IMR-90 (cell line): Measurements from ENCODE around the gene GRID1. TPM values are rescaled to one million over a fixed set of nuclear protein-coding genes. Genes with fewer than 3 reads are reported as not detected.

Source experiments
- ATAC-seq: fragments of 200-7000 bp; cut with Tn5 transposase; 2 replicates; pipeline ENCODE4 v1.9.1; 2020; ENCODE audit warnings: low read depth, mild to moderate bottlenecking, moderate library complexity
- BruUV-seq: library from RNA; stranded (reverse); fragments of 400-500 nt; replicated peaks from 2 replicates; lab custom pipeline; 2021; lab: Mats Ljungman, UMichigan
- CTCF ChIA-PET: fragments of 300-600 bp; formaldehyde crosslinking; extraction: SDS; loops from one replicate; lab custom pipeline; 2021; ENCODE audit warnings: antibody characterized with exemption; lab: Yijun Ruan, JAX
- POLR2A ChIA-PET: fragments of 300-600 bp; sonication (Branson Sonifier 250); formaldehyde crosslinking; loops from one replicate; lab custom pipeline; 2022; ENCODE audit warnings: antibody characterized with exemption; ENCODE audit not compliant: unreplicated experiment; lab: Charles Lee
- DNase-seq: peaks from one replicate; pipeline ENCODE4 v3.0.0; 2013
- H2AFZ ChIP-seq: replicated peaks from 2 replicates; pipeline ENCODE3; 2013; ENCODE audit warnings: low read length, mild to moderate bottlenecking; ENCODE audit not compliant: poor library complexity
- H2AK5ac ChIP-seq: 2 replicates; pipeline ENCODE4 v1.6.1; 2013; ENCODE audit warnings: low read depth, low read length, inconsistent platforms
- H2AK9ac ChIP-seq: replicated peaks from 2 replicates; pipeline ENCODE3; 2013; ENCODE audit warnings: mild to moderate bottlenecking, low read depth, low read length, moderate library complexity; ENCODE audit not compliant: poor library complexity
- H2BK120ac ChIP-seq: 2 replicates; pipeline ENCODE4 v1.6.1; 2013; ENCODE audit warnings: low read depth, low read length, inconsistent platforms
- H2BK15ac ChIP-seq: 3 replicates; pipeline ENCODE4 v1.6.1; 2013; ENCODE audit warnings: low read depth, low read length, inconsistent platforms
- H2BK20ac ChIP-seq: 2 replicates; pipeline ENCODE4 v1.6.1; 2013; ENCODE audit warnings: low read depth, mild to moderate bottlenecking, inconsistent platforms, low read length, moderate library complexity
- H2BK5ac ChIP-seq: 2 replicates; pipeline ENCODE4 v1.6.1; 2013; ENCODE audit warnings: mild to moderate bottlenecking, low read depth, low read length, inconsistent platforms; ENCODE audit not compliant: poor library complexity, severe bottlenecking
- H3K14ac ChIP-seq: replicated peaks from 2 replicates; pipeline ENCODE4 v1.6.1; 2013; ENCODE audit warnings: low read depth, low read length, inconsistent platforms
- H3K18ac ChIP-seq: 2 replicates; pipeline ENCODE4 v1.6.1; 2013; ENCODE audit warnings: low read depth, low read length, control low read depth
- H3K23ac ChIP-seq: 2 replicates; pipeline ENCODE4 v1.6.1; 2013; ENCODE audit warnings: low read depth, low read length, inconsistent platforms
- H3K27ac ChIP-seq: 2 replicates; pipeline ENCODE4 v1.5.1; 2013; ENCODE audit warnings: mild to moderate bottlenecking, control low read depth, low read length; ENCODE audit not compliant: insufficient read depth
- H3K27me3 ChIP-seq: 2 replicates; pipeline ENCODE4 v1.6.1; 2013; ENCODE audit warnings: low read length; ENCODE audit not compliant: control insufficient read depth, insufficient read depth
- H3K36me3 ChIP-seq: 2 replicates; pipeline ENCODE4 v1.6.1; 2013; ENCODE audit warnings: low read length, mixed read lengths; ENCODE audit not compliant: control insufficient read depth, insufficient read depth
- H3K4ac ChIP-seq: 2 replicates; pipeline ENCODE4 v1.6.1; 2013; ENCODE audit warnings: low read depth, low read length, inconsistent platforms
- H3K4me1 ChIP-seq: 2 replicates; pipeline ENCODE4 v1.6.1; 2013; ENCODE audit warnings: low read length, mixed read lengths; ENCODE audit not compliant: control insufficient read depth, insufficient read depth
- H3K4me2 ChIP-seq: 2 replicates; pipeline ENCODE4 v1.6.1; 2013; ENCODE audit warnings: low read depth, mild to moderate bottlenecking, control low read depth, low read length, moderate library complexity
- H3K4me3 ChIP-seq: 2 replicates; pipeline ENCODE4 v1.5.1; 2013; ENCODE audit warnings: low read depth, mild to moderate bottlenecking, control low read depth, low read length, moderate library complexity; ENCODE audit not compliant: insufficient read depth
- H3K56ac ChIP-seq: 2 replicates; pipeline ENCODE4 v1.6.1; 2013; ENCODE audit warnings: low read length, inconsistent platforms; ENCODE audit not compliant: insufficient read depth; ENCODE audit errors: extremely low read depth
- H3K79me1 ChIP-seq, 2 experiments: 2 replicates each; pipeline ENCODE4 v1.6.1; 2013; ENCODE audit warnings: low read length in 2 of 2, inconsistent platforms in 1 of 2, low read depth in 1 of 2
- H3K9ac ChIP-seq: 2 replicates; pipeline ENCODE4 v1.6.1; 2013; ENCODE audit warnings: low read depth, low read length, control low read depth
- H3K9me1 ChIP-seq: 2 replicates; pipeline ENCODE4 v1.6.1; 2013; ENCODE audit warnings: low read length, inconsistent platforms; ENCODE audit not compliant: insufficient read depth
- H3K9me3 ChIP-seq: 2 replicates; pipeline ENCODE4 v1.6.1; 2013; ENCODE audit warnings: low read length; ENCODE audit not compliant: control insufficient read depth, insufficient read depth
- H4K20me1 ChIP-seq: 2 replicates; pipeline ENCODE4 v1.6.1; 2013; ENCODE audit warnings: low read length, inconsistent platforms; ENCODE audit not compliant: insufficient read depth
- H4K5ac ChIP-seq: 2 replicates; pipeline ENCODE4 v1.6.1; 2013; ENCODE audit warnings: mild to moderate bottlenecking, low read depth, low read length, control low read depth
- H4K8ac ChIP-seq, 2 experiments: 2 replicates each; pipeline ENCODE4 v1.6.1; 2013; ENCODE audit warnings: low read depth in 2 of 2, low read length in 2 of 2, control low read depth in 1 of 2, inconsistent platforms in 1 of 2
- H4K91ac ChIP-seq: 2 replicates; pipeline ENCODE4 v1.6.1; 2013; ENCODE audit warnings: low read depth, low read length, inconsistent platforms; ENCODE audit not compliant: insufficient read depth
- BHLHE40 ChIP-seq: fragments of 150-350 bp; IDR thresholded peaks from 2 replicates; pipeline ENCODE4 v1.6.1; 2016; ENCODE audit warnings: mild to moderate bottlenecking, low read depth, low read length
- CEBPB ChIP-seq: IDR thresholded peaks from 2 replicates; pipeline ENCODE4 v1.6.1; 2012; ENCODE audit warnings: low read depth, low read length, improper control_type of control experiment
- CHD1 ChIP-seq: IDR thresholded peaks from 2 replicates; pipeline ENCODE4 v1.6.1; 2012; ENCODE audit warnings: low read depth, low read length, improper control_type of control experiment
- ELK1 ChIP-seq: fragments of 150-350 bp; IDR thresholded peaks from 2 replicates; pipeline ENCODE4 v1.6.1; 2016; ENCODE audit warnings: low read depth, mild to moderate bottlenecking, low read length, moderate library complexity, borderline replicate concordance
- MAFK ChIP-seq: IDR thresholded peaks from 2 replicates; pipeline ENCODE4 v1.6.1; 2012; ENCODE audit warnings: low read depth, low read length, improper control_type of control experiment
- MAZ ChIP-seq: IDR thresholded peaks from 2 replicates; pipeline ENCODE4 v1.6.1; 2012; ENCODE audit warnings: low read depth, mild to moderate bottlenecking, low read length, improper control_type of control experiment, moderate library complexity, borderline replicate concordance
- MXI1 ChIP-seq: IDR thresholded peaks from 2 replicates; pipeline ENCODE4 v1.6.1; 2012; ENCODE audit warnings: low read depth, mild to moderate bottlenecking, low read length, moderate library complexity, borderline replicate concordance
- NFE2L2 ChIP-seq: fragments of 150-350 bp; IDR thresholded peaks from 2 replicates; pipeline ENCODE4 v1.6.1; 2016; ENCODE audit warnings: low read depth, mild to moderate bottlenecking, low read length
- POLR2A ChIP-seq: IDR thresholded peaks from 2 replicates; pipeline ENCODE4 v1.6.1; 2012; ENCODE audit warnings: mild to moderate bottlenecking, low read depth, low read length
- RAD21 ChIP-seq: IDR thresholded peaks from 2 replicates; pipeline ENCODE4 v1.6.1; 2012; ENCODE audit warnings: low read length, improper control_type of control experiment
- RCOR1 ChIP-seq: IDR thresholded peaks from 2 replicates; pipeline ENCODE4 v1.6.1; 2012; ENCODE audit warnings: mild to moderate bottlenecking, low read length, improper control_type of control experiment; ENCODE audit not compliant: insufficient replicate concordance
- SMC3 ChIP-seq: fragments of 150-350 bp; IDR thresholded peaks from 2 replicates; pipeline ENCODE4 v1.6.1; 2016; ENCODE audit warnings: low read depth, mild to moderate bottlenecking, antibody characterized with exemption, low read length, moderate library complexity
- WGBS, 2 experiments: methylation state at CpG; one replicate each; pipeline versions ENCODE4 v1.1.5 to v1.1.7; 2013; ENCODE audit warnings: missing lambda C conversion rate in 2 of 2; ENCODE audit not compliant: insufficient read length in 1 of 2; ENCODE audit errors: extremely low coverage in 2 of 2; 5-methylcytosine and 5-hydroxymethylcytosine counted together
- dilution Hi-C: fragments of 300-500 bp; cut with HindIII; formaldehyde crosslinking; loops from one replicate; pipeline ENCODE4 v1.14.3; 2018; ENCODE audit warnings: low sequenced_read_pairs; ENCODE audit not compliant: unreplicated experiment
- in situ Hi-C: fragments of 300-500 bp; cut with MboI; formaldehyde crosslinking; loops from 3 replicates; pipeline ENCODE4 v1.14.3; 2019; ENCODE audit warnings: low sequenced_read_pairs, inconsistent platforms, mixed read lengths
- intact Hi-C: fragments of 100-400 bp; cut with micrococcal nuclease; formaldehyde crosslinking; loops from 2 replicates; pipeline ENCODE4 v1.10.0; 2022
- polyA plus RNA-seq, 3 experiments: library from polyadenylated mRNA; depleted of rRNA; stranded (reverse); fragments of >200 nt; gene quantifications; 2 replicates each; pipeline ENCODE4 v1.2.3, GENCODE V29; 2012; ENCODE audit warnings: low replicate concordance in 1 of 3
- total RNA-seq: library from RNA; depleted of rRNA; stranded (reverse); fragments of >200 nt; gene quantifications from 2 replicates; pipeline ENCODE4 v1.2.3, GENCODE V29; 2012
- TF ChIP-seq, protein P1 (sequence below): fragments of 150-350 bp; IDR thresholded peaks from 2 replicates; pipeline ENCODE4 v1.6.1; 2017; ENCODE audit warnings: mild to moderate bottlenecking, antibody characterized with exemption, low read length, low read depth

Gene GRID1
- total and polyA plus RNA-seq, 2 of the 4 experiments (the other 2 are of a cell fraction) = not detected

DNA sequence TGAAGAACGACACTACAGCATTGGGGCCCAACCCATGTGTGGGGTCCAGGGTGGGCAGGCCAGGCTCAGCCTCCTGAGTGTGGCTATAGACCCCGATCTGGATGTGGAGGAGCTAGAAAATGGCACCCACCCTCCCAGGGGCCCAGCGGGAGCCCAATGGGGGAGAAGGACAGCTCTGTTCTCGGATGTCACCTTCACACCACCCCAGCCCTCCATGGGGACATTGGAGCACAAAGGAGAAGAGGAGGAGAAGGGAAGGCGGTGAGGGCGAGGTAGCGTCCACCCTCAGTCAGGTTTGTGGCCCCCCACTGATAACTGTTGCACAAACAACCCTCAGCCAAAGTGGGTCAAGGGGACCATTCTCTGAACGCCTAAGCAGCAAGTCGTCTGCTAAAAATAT, 509.3 kb downstream of the GRID1 start:
- Histone ChIP-seq H2BK120ac (no peak overlapping the region), H3K14ac (no peak overlapping the region), H3K18ac (no peak overlapping the region), H4K5ac (no peak overlapping the region), H3K9ac (no peak overlapping the region), H2AFZ (no peak overlapping the region), H3K9me3 (peaks cover 57% of the 10 kb centered on the region), H3K79me1 (no peaks in the 10 kb centered on the region), H3K56ac (no peak overlapping the region), H3K36me3 (no peaks in the 10 kb centered on the region), H3K4me2 (no peak overlapping the region), H3K4me3 (no peak overlapping the region), H2BK15ac (no peak overlapping the region), H3K4me1 (no peaks in the 10 kb centered on the region), H4K91ac (no peak overlapping the region), H3K27me3 (no peaks in the 10 kb centered on the region), H3K9me1 (no peaks in the 10 kb centered on the region), H2BK5ac (no peak overlapping the region), H3K23ac (no peak overlapping the region), H2BK20ac (no peak overlapping the region), H2AK9ac (no peak overlapping the region), H2AK5ac (no peak overlapping the region), H3K27ac (no peak overlapping the region), H3K4ac (no peak overlapping the region), H4K8ac (no peak overlapping the region), H4K20me1 (no peaks in the 10 kb centered on the region)
- BruUV-seq = no TSS peak
- TF ChIP-seq ELK1 (no peak), NFE2L2 (no peak), SMC3 (no peak), BHLHE40 (no peak), MAZ (no peak), CEBPB (no peak), MXI1 (no peak), RAD21 (no peak), CHD1 (no peak), MAFK (no peak), RCOR1 (no peak), POLR2A (no peak)
- TF ChIP-seq, protein P1, sequence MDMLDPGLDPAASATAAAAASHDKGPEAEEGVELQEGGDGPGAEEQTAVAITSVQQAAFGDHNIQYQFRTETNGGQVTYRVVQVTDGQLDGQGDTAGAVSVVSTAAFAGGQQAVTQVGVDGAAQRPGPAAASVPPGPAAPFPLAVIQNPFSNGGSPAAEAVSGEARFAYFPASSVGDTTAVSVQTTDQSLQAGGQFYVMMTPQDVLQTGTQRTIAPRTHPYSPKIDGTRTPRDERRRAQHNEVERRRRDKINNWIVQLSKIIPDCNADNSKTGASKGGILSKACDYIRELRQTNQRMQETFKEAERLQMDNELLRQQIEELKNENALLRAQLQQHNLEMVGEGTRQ = no peak
- ATAC-seq (no peak), DNase-seq (no peak)
- in situ Hi-C loops = no loop called here
- dilution Hi-C loops = no loop called here
- intact Hi-C loops = no loop called here
- no CpG with 5 or more reads among the region's 9 CpGs for WGBS, 2 experiments
- ChIA-PET CTCF (no interaction called here), POLR2A (no interaction called here)
